ENCODE data around the gene TXNDC2. TPM values are rescaled to one million over a fixed set of nuclear protein-coding genes. Genes with fewer than 3 reads are reported as not detected.

Gene TXNDC2
- total and polyA plus RNA-seq, 9 of the 15 experiments (the other 6 are each of a cell fraction or from before 2014, with no cell fraction given), result 1.2 to 4.9 (median 2.3) TPM

DNA sequence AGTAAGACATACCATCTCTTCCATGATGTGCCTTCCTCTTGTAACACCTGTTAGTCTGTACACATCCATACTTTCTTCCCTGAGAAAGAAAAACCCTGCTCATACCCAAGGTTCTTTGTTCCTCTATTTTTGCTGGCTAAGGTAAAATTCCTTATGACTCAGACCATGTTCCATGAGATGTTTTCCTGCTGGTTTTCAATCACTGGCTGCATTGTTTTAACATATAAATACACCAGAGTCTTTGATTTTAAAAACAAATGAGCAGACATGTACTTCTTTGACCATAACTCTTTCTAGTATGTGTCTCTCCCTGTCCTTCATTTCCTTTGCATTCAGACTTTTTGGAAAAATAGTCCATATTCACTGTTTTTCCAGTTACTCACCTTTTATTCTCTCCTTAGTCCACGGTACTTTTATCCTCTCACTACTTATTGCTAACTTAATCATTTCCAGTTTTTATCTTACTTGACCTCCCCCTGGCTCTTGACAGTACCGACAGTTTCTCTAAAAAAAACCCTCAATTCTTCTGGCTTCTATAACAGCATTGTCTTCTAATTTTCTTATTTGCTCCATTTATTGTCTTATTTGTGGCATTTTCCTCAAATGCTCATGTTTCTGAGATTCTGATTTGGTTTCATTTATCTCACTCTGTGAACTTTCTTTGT, 32.4 kb downstream of the TXNDC2 start (continued):
- TF ChIP-seq CEBPZ (IDR thresholded peaks at IDR 0.05; ENCODE audit: borderline replicate concordance, low read depth, low read length) (no peak), RNF2 (IDR thresholded peaks at IDR 0.05) (peak; percentile 20; the same call in 1 of the 2 replicates), TARDBP (IDR thresholded peaks at IDR 0.05) (no peak), RBFOX2 (IDR thresholded peaks at IDR 0.05; ENCODE audit: low read depth, low read length) (peak; percentile 69), CREBBP (IDR thresholded peaks at IDR 0.05; ENCODE audit: low read depth, low read length) (no peak), ZC3H4 (CRISPR knock-in tag; IDR thresholded peaks at IDR 0.05; ENCODE audit: borderline replicate concordance) (no peak), HNRNPH1 (optimal IDR thresholded peaks at IDR 0.05; ENCODE audit: low read depth, low read length) (no peak), LARP7 (IDR thresholded peaks at IDR 0.05) (no peak), ZNF263 (CRISPR knock-in tag; IDR thresholded peaks at IDR 0.05; ENCODE audit: borderline replicate concordance) (no peak), JUND (IDR thresholded peaks at IDR 0.05; ENCODE audit: borderline replicate concordance, low read depth, low read length) (peak; percentile 48; the same call in 1 of the 2 replicates), JUND (tag; IDR thresholded peaks at IDR 0.05; ENCODE audit: borderline replicate concordance, low read depth, low read length) (peak; percentile 11; the same call in 1 of the 3 replicates), CSDE1 (IDR thresholded peaks at IDR 0.05) (0 out of 4 replicates have a peak, but pooled peaks of 1 of the 2 experiments have one; percentile 62), DMBX1 (CRISPR knock-in tag; IDR thresholded peaks at IDR 0.05; ENCODE audit: borderline replicate concordance) (no peak), SOX6 (IDR thresholded peaks at IDR 0.05) (no peak), ZBTB34 (CRISPR knock-in tag; IDR thresholded peaks at IDR 0.05) (no peak), XRCC4 (IDR thresholded peaks at IDR 0.05; ENCODE audit: extremely low read depth, insufficient read depth, insufficient read length) (no peak), ZNF184 (CRISPR knock-in tag; IDR thresholded peaks at IDR 0.05) (no peak)
- TF ChIP-seq, protein P1, sequence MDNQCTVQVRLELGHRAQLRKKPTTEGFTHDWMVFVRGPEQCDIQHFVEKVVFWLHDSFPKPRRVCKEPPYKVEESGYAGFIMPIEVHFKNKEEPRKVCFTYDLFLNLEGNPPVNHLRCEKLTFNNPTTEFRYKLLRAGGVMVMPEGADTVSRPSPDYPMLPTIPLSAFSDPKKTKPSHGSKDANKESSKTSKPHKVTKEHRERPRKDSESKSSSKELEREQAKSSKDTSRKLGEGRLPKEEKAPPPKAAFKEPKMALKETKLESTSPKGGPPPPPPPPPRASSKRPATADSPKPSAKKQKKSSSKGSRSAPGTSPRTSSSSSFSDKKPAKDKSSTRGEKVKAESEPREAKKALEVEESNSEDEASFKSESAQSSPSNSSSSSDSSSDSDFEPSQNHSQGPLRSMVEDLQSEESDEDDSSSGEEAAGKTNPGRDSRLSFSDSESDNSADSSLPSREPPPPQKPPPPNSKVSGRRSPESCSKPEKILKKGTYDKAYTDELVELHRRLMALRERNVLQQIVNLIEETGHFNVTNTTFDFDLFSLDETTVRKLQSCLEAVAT (IDR thresholded peaks at IDR 0.05), result peak; percentile 83 to 86
- TF ChIP-seq, protein P2, sequence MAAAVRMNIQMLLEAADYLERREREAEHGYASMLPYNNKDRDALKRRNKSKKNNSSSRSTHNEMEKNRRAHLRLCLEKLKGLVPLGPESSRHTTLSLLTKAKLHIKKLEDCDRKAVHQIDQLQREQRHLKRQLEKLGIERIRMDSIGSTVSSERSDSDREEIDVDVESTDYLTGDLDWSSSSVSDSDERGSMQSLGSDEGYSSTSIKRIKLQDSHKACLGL (CRISPR knock-in tag; IDR thresholded peaks at IDR 0.05; ENCODE audit: borderline replicate concordance, poor library complexity, severe bottlenecking), result no peak

Data from K562 (cell line).